Mesenteric fat pad (tissue), 1 donor: ENCODE data around the gene QRICH1. TPM values are rescaled to one million over a fixed set of nuclear protein-coding genes. Genes with fewer than 3 reads are reported as not detected.

ENCODE experiments used
- microRNA-seq: library from miRNA; unstranded; fragments of <30 nt; microRNA quantifications from one replicate; pipeline ENCODE4 v1.2.0, GENCODE V29; 2020; ENCODE audit warnings: borderline number of aligned reads
- total RNA-seq: library from RNA; stranded (reverse); fragmentation: NEBNext Ultra II Directional; extraction: Animal tissue kit (Norgen Biotek cat#: 25700); gene quantifications from one replicate; pipeline ENCODE4 v1.2.1, GENCODE V29; 2021
- donor health status: DM: yes; HTN: yes; CAD: no.

Gene QRICH1
- total RNA-seq, 1 donor from 2014 or later, result 96.9 TPM

Small RNA genes lying within 50 kb of the gene (microRNA-seq; reads per million reads assigned to microRNA genes)
- gene MIR191 (8,482 reads per million, percentile 93 among the genes with 10 or more reads in this experiment), gene MIR425 (1,114 reads per million, percentile 79 among the genes with 10 or more reads in this experiment), gene MIR6890 (not detected)

Other genes starting within 250 kb of the QRICH1 start
- 72.1 TPM for gene PRKAR2A, start 246.2 kb downstream of the QRICH1 start, total RNA-seq
- 46.1 TPM for gene SLC25A20, start 195.2 kb downstream of the QRICH1 start, total RNA-seq
- 92.3 TPM for gene ARIH2, start 175.2 kb downstream of the QRICH1 start, total RNA-seq
- gene P4HTM, start 103.8 kb downstream of the QRICH1 start, total RNA-seq, result 16.2 TPM
- 104 TPM for gene WDR6, start 86.7 kb downstream of the QRICH1 start, total RNA-seq
- 16.0 TPM for gene DALRD3, start 75.5 kb downstream of the QRICH1 start, total RNA-seq
- 102 TPM for gene NDUFAF3, start 72.0 kb downstream of the QRICH1 start, total RNA-seq
- 123 TPM for gene IMPDH2, start 64.7 kb downstream of the QRICH1 start, total RNA-seq
- gene QARS1, start 10.7 kb upstream of the QRICH1 start, total RNA-seq, result 167 TPM
- 45.0 TPM for gene USP19, start 26.8 kb upstream of the QRICH1 start, total RNA-seq
- gene LAMB2, start 39.0 kb upstream of the QRICH1 start, total RNA-seq, result 310 TPM
- 19.4 TPM for gene CCDC71, start 72.3 kb upstream of the QRICH1 start, total RNA-seq
- gene KLHDC8B, start 77.5 kb upstream of the QRICH1 start, total RNA-seq, result 53.5 TPM
- 5.8 TPM for gene C3orf62, start 183.2 kb upstream of the QRICH1 start, total RNA-seq
- gene USP4, start 246.0 kb upstream of the QRICH1 start, total RNA-seq, result 65.5 TPM